HCT116 (cell line): ENCODE results near the gene NOS3.

ENCODE experiments used
- POLR2A ChIP-seq: IDR thresholded peaks from 2 replicates; pipeline ENCODE4 v1.7.0; 2011; ENCODE audit warnings: borderline replicate concordance; ENCODE audit not compliant: insufficient read depth, insufficient read length; ENCODE audit errors: extremely low read depth
- TF ChIP-seq, protein P1 (sequence below), 3 experiments: fragments of 200-600 bp in 1 of 3; sonication (generic) in 1 of 3; IDR thresholded peaks in 2 of 3; conservative IDR thresholded peaks in 1 of 3; 2 replicates each; pipeline ENCODE4 v1.5.1; 2012 to 2017; ENCODE audit warnings: low read depth in 2 of 3, low read length in 2 of 3, antibody characterized with exemption in 1 of 3, borderline replicate concordance in 1 of 3, control low read depth in 1 of 3, mild to moderate bottlenecking in 1 of 3, mixed read lengths in 1 of 3, mixed run types in 1 of 3, moderate library complexity in 1 of 3; ENCODE audit not compliant: insufficient read depth in 1 of 3
- TF ChIP-seq, protein P2 (sequence below): IDR thresholded peaks from 2 replicates; pipeline ENCODE4 v1.6.1; 2012

DNA sequence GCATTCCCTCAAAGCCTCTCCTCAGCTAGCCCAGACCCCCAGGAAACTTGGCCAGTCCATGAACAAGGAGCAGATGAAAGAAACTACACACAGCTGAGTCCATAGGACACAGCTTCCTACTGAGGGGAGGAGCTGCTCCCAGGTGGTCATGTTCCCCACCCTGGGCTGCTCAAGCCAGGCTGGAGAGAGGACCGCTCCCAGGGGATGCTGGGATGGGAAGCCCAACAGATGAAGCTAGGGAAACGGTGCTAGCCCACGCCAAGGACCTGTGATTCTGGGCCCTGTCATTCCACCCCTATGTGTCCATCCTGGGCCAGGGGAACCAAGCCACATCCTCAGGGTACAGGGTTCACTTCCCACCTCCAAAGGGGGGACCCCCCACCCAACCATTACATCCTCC, 31.7 kb upstream of the NOS3 start:
- TF ChIP-seq, protein P1, sequence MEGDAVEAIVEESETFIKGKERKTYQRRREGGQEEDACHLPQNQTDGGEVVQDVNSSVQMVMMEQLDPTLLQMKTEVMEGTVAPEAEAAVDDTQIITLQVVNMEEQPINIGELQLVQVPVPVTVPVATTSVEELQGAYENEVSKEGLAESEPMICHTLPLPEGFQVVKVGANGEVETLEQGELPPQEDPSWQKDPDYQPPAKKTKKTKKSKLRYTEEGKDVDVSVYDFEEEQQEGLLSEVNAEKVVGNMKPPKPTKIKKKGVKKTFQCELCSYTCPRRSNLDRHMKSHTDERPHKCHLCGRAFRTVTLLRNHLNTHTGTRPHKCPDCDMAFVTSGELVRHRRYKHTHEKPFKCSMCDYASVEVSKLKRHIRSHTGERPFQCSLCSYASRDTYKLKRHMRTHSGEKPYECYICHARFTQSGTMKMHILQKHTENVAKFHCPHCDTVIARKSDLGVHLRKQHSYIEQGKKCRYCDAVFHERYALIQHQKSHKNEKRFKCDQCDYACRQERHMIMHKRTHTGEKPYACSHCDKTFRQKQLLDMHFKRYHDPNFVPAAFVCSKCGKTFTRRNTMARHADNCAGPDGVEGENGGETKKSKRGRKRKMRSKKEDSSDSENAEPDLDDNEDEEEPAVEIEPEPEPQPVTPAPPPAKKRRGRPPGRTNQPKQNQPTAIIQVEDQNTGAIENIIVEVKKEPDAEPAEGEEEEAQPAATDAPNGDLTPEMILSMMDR (IDR thresholded peaks at IDR 0.05 in 2 of 3, conservative IDR thresholded peaks at IDR 0.05 in 1 of 3; ENCODE audit: borderline replicate concordance in 1 of 3, insufficient read depth in 1 of 3, low read depth in 2 of 3, low read length in 2 of 3): no peak
- TF ChIP-seq, protein P2, sequence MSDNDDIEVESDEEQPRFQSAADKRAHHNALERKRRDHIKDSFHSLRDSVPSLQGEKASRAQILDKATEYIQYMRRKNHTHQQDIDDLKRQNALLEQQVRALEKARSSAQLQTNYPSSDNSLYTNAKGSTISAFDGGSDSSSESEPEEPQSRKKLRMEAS: no peak
- no peak for TF ChIP-seq POLR2A
